GM18861 (cell line): ENCODE measurements around the gene TBL3.
A peak's percentile ranks its signal among the peaks of the same experiment; 100 is the strongest.

Experiments
- ATAC-seq: cut with Tn5 transposase; IDR thresholded peaks from one replicate; pipeline ENCODE4 v1.9.1; 2021; ENCODE audit not compliant: unreplicated experiment

Gene TBL3

GRCh38 chr16:1963806-1964505, 7.9 kb upstream of the TBL3 start:
- no peak for ATAC-seq

GRCh38 chr16:1964506-1965395, 7.1 kb upstream of the TBL3 start, which contains the start of gene RPS2:
Gene RPS2, minus strand, starts transcription at chr16:1964826. Its CDS starts 201 bp downstream, at chr16:1964625.
- ATAC-seq = peak; percentile 72

DNA sequence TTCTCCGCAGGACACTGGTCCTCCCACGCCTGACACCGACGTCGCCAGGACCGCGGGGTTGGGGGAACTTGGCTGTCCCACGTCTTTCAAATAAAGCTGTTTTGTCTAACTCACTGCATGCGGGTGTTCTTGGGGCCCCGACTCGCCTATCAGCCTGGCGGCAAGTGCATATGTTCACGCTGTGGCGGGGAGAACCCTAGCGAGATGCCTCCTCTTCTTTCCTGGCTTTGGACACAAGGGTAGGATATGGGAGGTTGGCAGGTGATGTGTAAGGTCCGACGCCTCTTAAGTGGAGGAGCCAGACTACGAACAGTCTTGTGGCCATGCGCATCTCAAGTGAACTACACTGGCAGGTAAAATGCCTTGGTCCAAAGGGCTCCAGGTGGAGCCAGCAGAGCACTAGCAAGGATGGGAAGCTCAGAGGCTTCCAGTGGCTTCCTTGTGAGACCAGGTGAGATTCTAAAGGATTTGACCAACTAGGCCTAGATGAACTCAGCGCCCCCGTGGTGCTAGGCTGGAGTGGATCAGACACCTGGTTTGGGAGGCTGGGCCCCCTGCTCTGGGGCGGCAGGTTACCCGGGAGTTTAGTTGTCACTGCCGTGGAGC, 6.4 kb upstream of the TBL3 start:
- ATAC-seq = no peak

- ATAC-seq = no peak
Measured at GRCh38 chr16:1966460-1966859, 5.4 kb upstream of the TBL3 start, which contains the start of gene RNF151. Gene RNF151, plus strand, starts transcription at chr16:1966856. Its CDS starts 26 bp downstream, at chr16:1966882.

DNA sequence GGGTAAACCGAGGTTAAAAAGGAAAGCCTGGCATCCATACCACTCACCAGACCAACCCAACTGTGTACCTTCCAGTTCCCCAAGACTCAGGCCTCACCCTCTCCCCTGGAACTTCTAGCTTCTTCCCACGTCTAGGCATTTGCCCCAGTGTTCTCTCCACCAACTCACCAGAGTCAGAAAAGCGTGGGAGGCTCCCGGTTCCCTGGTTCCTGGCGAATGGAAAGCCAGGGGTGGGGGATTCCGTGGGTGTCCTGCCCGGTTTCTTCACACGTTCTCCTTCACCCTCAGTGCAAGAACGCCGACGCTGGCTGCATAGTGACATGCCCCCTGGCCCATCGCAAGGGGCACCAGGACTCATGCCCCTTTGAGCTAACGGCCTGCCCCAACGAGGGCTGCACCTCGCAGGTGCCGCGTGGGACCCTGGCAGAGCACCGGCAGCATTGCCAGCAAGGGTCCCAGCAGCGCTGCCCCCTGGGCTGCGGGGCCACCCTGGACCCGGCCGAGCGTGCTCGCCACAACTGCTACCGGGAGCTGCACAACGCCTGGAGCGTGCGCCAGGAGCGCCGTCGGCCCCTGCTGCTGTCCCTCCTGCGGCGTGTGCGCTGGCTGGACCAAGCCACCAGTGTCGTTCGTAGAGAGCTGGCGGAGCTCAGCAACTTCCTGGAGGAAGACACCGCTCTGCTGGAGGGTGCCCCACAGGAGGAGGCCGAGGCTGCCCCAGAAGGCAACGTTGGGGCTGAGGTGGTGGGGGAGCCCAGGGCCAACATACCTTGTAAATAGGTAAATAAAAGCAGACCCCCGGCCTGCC, 3.5 kb upstream of the TBL3 start:
- ATAC-seq = no peak

- no peak for ATAC-seq
Measured at GRCh38 chr16:1972490-1972877, 631 bp downstream of the TBL3 start.

- no peak for ATAC-seq
Measured at GRCh38 chr16:1973461-1974156, 1.8 kb downstream of the TBL3 start.

- no peak for ATAC-seq
Measured at GRCh38 chr16:1974157-1975070, 2.6 kb downstream of the TBL3 start.

GRCh38 chr16:1975432-1976215, 3.8 kb downstream of the TBL3 start:
- no peak for ATAC-seq

- no peak for ATAC-seq
Measured at GRCh38 chr16:1976216-1976520, 4.3 kb downstream of the TBL3 start.

DNA sequence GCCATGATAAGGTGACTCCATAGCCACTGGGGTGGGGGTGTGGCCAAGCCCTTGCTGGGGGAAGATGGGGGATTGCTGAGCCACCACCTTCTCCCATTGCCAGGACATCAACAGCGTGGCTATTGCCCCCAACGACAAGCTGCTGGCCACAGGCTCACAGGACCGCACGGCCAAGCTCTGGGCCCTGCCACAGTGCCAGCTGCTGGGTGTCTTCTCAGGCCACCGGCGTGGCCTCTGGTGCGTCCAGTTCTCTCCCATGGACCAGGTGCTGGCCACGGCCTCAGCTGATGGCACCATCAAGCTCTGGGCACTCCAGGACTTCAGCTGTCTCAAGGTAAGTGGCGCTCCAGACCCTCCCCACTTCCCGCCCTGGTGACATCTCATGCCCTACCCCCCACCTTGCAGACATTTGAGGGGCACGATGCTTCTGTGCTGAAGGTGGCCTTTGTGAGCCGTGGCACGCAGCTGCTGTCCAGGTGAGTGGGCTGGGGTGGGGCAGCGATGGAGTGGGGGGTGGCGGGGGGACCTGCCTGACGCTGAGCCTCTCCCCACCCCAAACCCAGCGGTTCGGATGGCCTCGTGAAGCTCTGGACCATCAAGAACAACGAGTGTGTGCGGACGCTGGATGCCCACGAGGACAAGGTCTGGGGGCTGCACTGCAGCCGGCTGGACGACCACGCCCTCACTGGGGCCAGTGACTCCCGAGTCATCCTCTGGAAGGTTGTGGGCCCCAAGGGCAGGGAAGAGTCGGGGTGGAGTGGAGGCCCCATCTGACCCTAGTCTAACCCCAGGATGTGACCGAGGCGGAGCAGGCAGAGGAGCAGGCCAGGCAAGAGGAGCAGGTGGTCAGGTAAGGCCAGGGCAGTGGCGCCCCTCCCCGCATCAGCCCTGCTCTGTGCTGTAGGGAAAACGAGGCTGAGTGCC, 5.4 kb downstream of the TBL3 start:
- ATAC-seq = no peak

DNA sequence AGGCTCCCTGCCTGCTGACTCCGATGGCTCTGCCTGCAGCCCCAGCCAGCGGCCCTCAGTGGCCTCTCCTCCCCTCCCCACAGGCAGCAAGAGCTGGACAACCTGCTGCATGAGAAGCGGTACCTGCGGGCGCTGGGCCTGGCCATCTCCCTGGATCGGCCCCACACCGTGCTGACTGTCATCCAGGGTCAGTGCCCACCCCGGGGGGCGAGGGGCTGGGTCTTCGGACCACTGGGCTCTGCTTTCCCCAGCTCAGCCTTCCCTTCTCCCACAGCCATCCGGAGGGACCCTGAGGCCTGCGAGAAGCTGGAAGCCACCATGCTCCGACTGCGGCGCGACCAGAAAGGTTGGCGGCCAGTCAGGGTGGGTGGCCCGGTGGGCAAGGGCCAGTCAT, 6.0 kb downstream of the TBL3 start:
- ATAC-seq = no peak

DNA sequence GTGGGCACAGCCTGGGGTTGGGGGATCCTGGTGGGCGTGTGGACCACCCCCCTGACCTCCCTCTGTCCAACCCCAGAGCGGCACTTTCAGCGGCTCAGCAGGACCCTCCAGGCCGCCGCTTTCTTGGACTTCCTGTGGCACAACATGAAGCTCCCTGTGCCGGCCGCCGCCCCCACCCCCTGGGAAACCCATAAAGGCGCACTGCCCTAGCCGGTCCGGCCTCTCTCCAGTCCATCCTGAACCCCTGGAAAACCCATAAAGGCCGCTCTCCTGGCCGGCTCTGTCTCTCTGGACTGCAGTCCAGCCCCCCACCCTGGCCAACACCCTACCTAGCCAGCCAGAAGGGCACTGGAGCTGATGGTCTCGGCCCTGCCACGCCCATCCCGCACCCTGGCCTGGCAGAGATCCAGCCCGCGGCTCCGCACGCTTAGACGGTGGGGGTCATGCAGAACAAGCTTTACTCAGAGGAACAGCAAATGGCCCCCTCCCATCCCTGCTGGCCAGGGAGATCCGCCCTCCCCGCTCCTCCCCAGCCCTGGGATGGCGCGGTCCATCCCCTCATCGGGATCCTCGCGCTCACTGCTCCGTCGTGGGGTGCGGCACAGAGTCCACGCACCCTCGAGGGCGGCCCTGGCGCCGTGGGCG, 6.7 kb downstream of the TBL3 start:
- ATAC-seq = no peak

- no peak for ATAC-seq
Measured at GRCh38 chr16:1979271-1980029, 7.6 kb downstream of the TBL3 start.

GRCh38 chr16:1980030-1980769, 8.3 kb downstream of the TBL3 start:
- no peak for ATAC-seq

DNA sequence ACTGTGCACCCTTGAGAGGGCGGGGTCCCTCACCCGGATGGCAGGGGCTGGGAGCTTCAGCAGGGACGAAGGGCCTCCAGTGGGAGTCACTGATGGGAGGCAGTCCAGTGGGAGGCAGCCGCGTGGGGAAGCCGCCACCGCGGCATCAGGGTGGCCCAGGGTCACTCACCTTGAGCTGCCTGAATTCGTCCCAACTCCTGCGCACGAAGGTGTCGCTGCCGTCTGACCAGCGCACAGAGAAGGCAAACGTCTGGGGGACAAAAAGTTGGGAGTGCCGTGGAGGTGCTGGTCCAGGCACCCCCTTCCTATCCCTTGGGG, 8.9 kb downstream of the TBL3 start:
- no peak for ATAC-seq
